Activated CD4-positive, alpha-beta T cell treated with anti-CD3 and anti-CD28 coated beads, Interleukin-2, Interleukin-4, amounts not matched to agents 100 ng/mL and 50 ng/mL, durations not matched to agents 16 hours and 8 hours (primary cell): ENCODE data around the gene BRS3.
"Not testable (repeated sequence)": the region's sequence is repeated elsewhere in the genome, so short reads cannot be mapped to it uniquely, and the experiment has no call there.

Source experiments
- DNase-seq: peaks from one replicate; pipeline ENCODE4 v3.0.0-alpha.2; 2020; ENCODE audit warnings: low spot score

The BRS3 gene

GRCh38 chrX:136487647-136488046 lies at the start of gene BRS3:
Gene BRS3, plus strand, starts transcription at chrX:136487947. Its CDS starts 168 bp downstream, at chrX:136488115.
- DNase-seq: no peak

GRCh38 chrX:136438192-136438591 lies 49.6 kb upstream of the BRS3 start:
- DNase-seq: no peak

- DNase-seq: not testable (repeated sequence)
Observed at GRCh38 chrX:136445674-136446073, 42.1 kb upstream of the BRS3 start.

- DNase-seq: no peak
Observed at GRCh38 chrX:136446208-136446607, 41.5 kb upstream of the BRS3 start.

- DNase-seq: no peak
Observed at GRCh38 chrX:136447308-136447707, 40.4 kb upstream of the BRS3 start.

GRCh38 chrX:136447968-136448367 lies 39.8 kb upstream of the BRS3 start:
- DNase-seq: no peak

- DNase-seq: no peak
Observed at GRCh38 chrX:136450050-136450830, 37.5 kb upstream of the BRS3 start.

GRCh38 chrX:136452614-136453013 lies 35.1 kb upstream of the BRS3 start:
- no peak for DNase-seq

- no peak for DNase-seq
Observed at GRCh38 chrX:136453114-136453513, 34.6 kb upstream of the BRS3 start.

GRCh38 chrX:136453771-136454170 lies 34.0 kb upstream of the BRS3 start:
- DNase-seq: no peak

- DNase-seq: no peak
Observed at GRCh38 chrX:136456133-136456532, 31.6 kb upstream of the BRS3 start.

GRCh38 chrX:136457303-136457917 lies 30.3 kb upstream of the BRS3 start:
- DNase-seq: no peak

GRCh38 chrX:136464589-136464988 lies 23.2 kb upstream of the BRS3 start:
- DNase-seq: no peak

GRCh38 chrX:136467303-136467702 lies 20.4 kb upstream of the BRS3 start:
- no peak for DNase-seq

GRCh38 chrX:136468391-136469103 lies 19.2 kb upstream of the BRS3 start:
- DNase-seq: no peak

- no peak for DNase-seq
Observed at GRCh38 chrX:136473663-136474062, 14.1 kb upstream of the BRS3 start.

- no peak for DNase-seq
Observed at GRCh38 chrX:136475236-136475635, 12.5 kb upstream of the BRS3 start.

- DNase-seq: no peak
Observed at GRCh38 chrX:136476501-136476900, 11.2 kb upstream of the BRS3 start.

- DNase-seq: no peak
Observed at GRCh38 chrX:136477026-136477425, 10.7 kb upstream of the BRS3 start.

- no peak for DNase-seq
Observed at GRCh38 chrX:136480383-136480782, 7.4 kb upstream of the BRS3 start.

GRCh38 chrX:136488706-136489105 lies 959 bp downstream of the BRS3 start:
- DNase-seq: no peak

- DNase-seq: no peak
Observed at GRCh38 chrX:136491832-136492231, 4.1 kb downstream of the BRS3 start.

GRCh38 chrX:136493011-136493410 lies 5.3 kb downstream of the BRS3 start:
- no peak for DNase-seq
